Kidney (tissue), 14 donors: Measurements from ENCODE around the gene LRRC10. TPM values are rescaled to one million over a fixed set of nuclear protein-coding genes. Genes with fewer than 3 reads are reported as not detected.

Source experiments
- DNase-seq, 5 donors: peaks; one replicate each; pipeline ENCODE4 v3.0.0-alpha.2; 2013 to 2020
- FAIRE-seq: peaks from 2 replicates; lab custom pipeline; 2012; peaks lifted over from hg19 to GRCh38; lab: Jason Lieb, UNC
- H3K27ac ChIP-seq, 2 donors: one replicate each; pipeline ENCODE4 v1.7.0; 2013; ENCODE audit warnings: low read depth in 2 of 2, low read length in 2 of 2, inconsistent platforms in 1 of 2
- H3K27me3 ChIP-seq: one replicate; pipeline ENCODE4 v1.7.1; 2013; ENCODE audit warnings: low read length, inconsistent platforms; ENCODE audit not compliant: control insufficient read depth, insufficient read depth
- H3K36me3 ChIP-seq, 3 donors: one replicate each; pipeline versions ENCODE4 v1.7.0 to v1.7.1; 2013; ENCODE audit warnings: low read length in 3 of 3, control low read depth in 1 of 3, inconsistent platforms in 1 of 3; ENCODE audit not compliant: insufficient read depth in 3 of 3, control insufficient read depth in 2 of 3
- H3K4me1 ChIP-seq, 3 donors: one replicate each; pipeline versions ENCODE4 v1.7.0 to v1.7.1; 2013; ENCODE audit warnings: low read length in 3 of 3, inconsistent platforms in 1 of 3, low read depth in 1 of 3; ENCODE audit not compliant: control insufficient read depth in 2 of 3, insufficient read depth in 2 of 3
- H3K4me3 ChIP-seq, 3 donors: one replicate each; pipeline versions ENCODE4 v1.7.0 to v1.8.1; 2013; ENCODE audit warnings: low read length in 3 of 3, control low read depth in 1 of 3, inconsistent platforms in 1 of 3
- H3K9ac ChIP-seq, 3 donors: one replicate each; pipeline versions ENCODE4 v1.7.0 to v1.7.1; 2013; ENCODE audit warnings: low read length in 3 of 3, control low read depth in 1 of 3, inconsistent platforms in 1 of 3
- H3K9me3 ChIP-seq, 3 donors: one replicate each; pipeline versions ENCODE4 v1.7.0 to v1.7.1; 2013; ENCODE audit warnings: low read length in 3 of 3, control low read depth in 1 of 3, inconsistent platforms in 1 of 3; ENCODE audit not compliant: control insufficient read depth in 2 of 3, insufficient read depth in 1 of 3
- CTCF ChIP-seq: IDR thresholded peaks from 3 replicates; pipeline ENCODE4 v1.5.1; 2012; ENCODE audit warnings: mild to moderate bottlenecking, moderate library complexity, borderline replicate concordance; ENCODE audit not compliant: insufficient read depth; ENCODE audit errors: extremely low read depth
- intact Hi-C: fragments of 100-400 bp; cut with DNase I; formaldehyde crosslinking; loops from one replicate; pipeline ENCODE4 v1.11.1; 2022
- polyA plus RNA-seq: library from polyadenylated mRNA; stranded (reverse); fragments of 350-450 nt; fragmentation: Illumina TruSeq; extraction: RNeasy Lipid Tissue Mini Kit (QIAGEN cat#74804); gene quantifications from one replicate; pipeline ENCODE4 v1.2.3, GENCODE V29; 2014; ENCODE audit warnings: low read depth, low replicate concordance; ENCODE audit not compliant: insufficient read depth
- total RNA-seq: library from RNA; stranded (reverse); fragmentation: NEBNext Ultra II Directional; extraction: Animal tissue kit (Norgen Biotek cat#: 25700); gene quantifications from one replicate; pipeline ENCODE4 v1.2.1, GENCODE V29; 2021
- donor health status: control.
- donor health status: control.
- donor health status: control.
- donor health status: control.
- donor health status: control.
- donor health status: DM: yes; HTN: yes; CAD: no.
- donor health status: Normal renal cell carcinoma (clear cell type).

The LRRC10 gene
- total and polyA plus RNA-seq, 2 donors from 2014 or later = not detected

- Histone ChIP-seq H3K27me3 (no peaks in the 10 kb centered on the region), H3K9me3 (no peaks in the 10 kb centered on the region), H3K36me3 (peaks cover 5 to 38% (median 27%) of the 10 kb centered on the region in 3 donors), H3K4me3 (no peak overlapping the region), H3K4me1 (no peaks in the 10 kb centered on the region), H3K27ac (no peak overlapping the region), H3K9ac (no peak overlapping the region)
- DNase-seq (no peak), FAIRE-seq (no peak)
- intact Hi-C loops = no loop called here
- TF ChIP-seq CTCF = no peak
Measured at GRCh38 chr12:69601962-69602685, 8.6 kb downstream of the LRRC10 start.

DNA sequence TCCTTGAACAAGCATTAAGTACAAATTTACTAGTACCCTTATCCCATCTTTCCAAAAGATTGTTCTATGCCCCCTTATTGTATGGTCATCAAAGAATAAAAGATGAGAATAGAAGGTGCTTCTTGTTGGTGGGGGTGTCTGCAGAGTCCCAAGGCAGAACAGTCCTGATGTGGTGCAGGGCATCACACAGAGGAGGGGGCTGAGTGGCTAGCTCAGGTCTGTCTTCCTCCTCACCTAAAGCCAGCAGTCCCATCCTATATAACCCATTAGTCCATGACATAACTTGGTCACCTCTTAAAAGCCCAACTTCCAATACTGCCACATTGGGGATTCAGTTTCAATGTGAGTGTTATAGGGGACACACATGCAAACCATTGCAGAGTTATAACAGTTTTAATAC, 9.9 kb downstream of the LRRC10 start:
- no peak for DNase-seq
- TF ChIP-seq CTCF = no peak
- peaks cover 5 to 47% (median 28%) of the 10 kb centered on the region in 3 donors for H3K36me3 ChIP-seq
- H3K27ac ChIP-seq = no peak overlapping the region
- H3K27me3 ChIP-seq = no peaks in the 10 kb centered on the region
- H3K9me3 ChIP-seq = no peaks in the 10 kb centered on the region
- intact Hi-C loops = no loop called here
- FAIRE-seq = no peak
- no peaks in the 10 kb centered on the region for H3K4me1 ChIP-seq
- no peak overlapping the region for H3K9ac ChIP-seq
- H3K4me3 ChIP-seq = no peak overlapping the region

DNA sequence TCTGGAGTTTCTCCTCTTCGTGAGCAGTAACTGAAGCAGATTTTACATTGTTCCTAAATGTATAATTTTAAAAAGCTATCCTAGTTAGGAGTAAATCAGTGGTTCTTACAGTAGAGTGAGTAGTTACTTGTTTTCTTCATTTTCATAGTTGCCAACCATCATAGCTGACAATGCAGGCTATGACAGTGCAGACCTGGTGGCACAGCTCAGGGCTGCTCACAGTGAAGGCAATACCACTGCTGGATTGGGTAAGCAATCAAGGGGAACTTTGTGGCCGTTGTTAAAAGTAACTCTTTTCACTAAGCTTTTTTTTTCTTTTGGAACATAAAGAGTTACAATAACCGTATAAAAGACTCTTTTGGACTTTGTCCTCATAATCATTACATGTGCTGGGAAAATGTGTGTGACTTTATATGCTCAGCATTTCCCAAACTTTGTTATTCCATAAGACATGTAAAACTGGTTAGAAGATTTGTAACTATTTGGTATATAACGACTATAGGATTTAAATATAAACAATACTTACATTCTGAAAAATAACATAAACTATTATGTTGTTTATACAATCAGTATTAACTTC, 12.4 kb downstream of the LRRC10 start:
- no peak for DNase-seq
- intact Hi-C loops = no loop called here
- no peak for FAIRE-seq
- Histone ChIP-seq H3K9ac (no peak overlapping the region), H3K4me1 (no peaks in the 10 kb centered on the region), H3K9me3 (no peaks in the 10 kb centered on the region), H3K4me3 (no peak overlapping the region), H3K36me3 (peaks cover 8 to 64% (median 39%) of the 10 kb centered on the region in 3 donors), H3K27me3 (no peaks in the 10 kb centered on the region), H3K27ac (no peak overlapping the region)
- TF ChIP-seq CTCF = no peak
